Mucosa of gallbladder (tissue), 1 donor: ENCODE measurements around the gene MKRN2. TPM values are rescaled to one million over a fixed set of nuclear protein-coding genes. Genes with fewer than 3 reads are reported as not detected.

Experiments
- DNase-seq: peaks from one replicate; pipeline ENCODE4 v3.0.0-alpha.2; 2020; ENCODE audit warnings: low spot score
- total RNA-seq: library from RNA; stranded (reverse); gene quantifications from one replicate; pipeline ENCODE4 v1.2.1, GENCODE V29; 2021
- donor health status: DM: no; HTN: no; CAD: no.

MKRN2 gene
- total RNA-seq, 1 donor from 2014 or later: 24.5 TPM

- no peak for DNase-seq
Observed at GRCh38 chr3:12553921-12554391, 2.9 kb upstream of the MKRN2 start.

GRCh38 chr3:12556314-12556689, 585 bp upstream of the MKRN2 start:
- DNase-seq: no peak

GRCh38 chr3:12557473-12558100, 700 bp downstream of the MKRN2 start:
- DNase-seq: no peak

- no peak for DNase-seq
Observed at GRCh38 chr3:12558706-12559105, 1.8 kb downstream of the MKRN2 start.

GRCh38 chr3:12559520-12559919, 2.6 kb downstream of the MKRN2 start:
- no peak for DNase-seq

- no peak for DNase-seq
Observed at GRCh38 chr3:12560505-12561190, 3.8 kb downstream of the MKRN2 start.

- no peak for DNase-seq
Observed at GRCh38 chr3:12561397-12561796, 4.5 kb downstream of the MKRN2 start.

GRCh38 chr3:12562451-12562850, 5.6 kb downstream of the MKRN2 start:
- no peak for DNase-seq

- no peak for DNase-seq
Observed at GRCh38 chr3:12566976-12567375, 10.1 kb downstream of the MKRN2 start.

GRCh38 chr3:12568747-12569146, 11.9 kb downstream of the MKRN2 start:
- no peak for DNase-seq

GRCh38 chr3:12569836-12570235, 12.9 kb downstream of the MKRN2 start:
- DNase-seq: no peak

GRCh38 chr3:12571986-12572385, 15.1 kb downstream of the MKRN2 start:
- no peak for DNase-seq

- no peak for DNase-seq
Observed at GRCh38 chr3:12574131-12574530, 17.2 kb downstream of the MKRN2 start.

- DNase-seq: no peak
Observed at GRCh38 chr3:12574661-12575060, 17.8 kb downstream of the MKRN2 start.

GRCh38 chr3:12577379-12577778, 20.5 kb downstream of the MKRN2 start:
- DNase-seq: no peak

GRCh38 chr3:12578742-12579141, 21.9 kb downstream of the MKRN2 start:
- no peak for DNase-seq

GRCh38 chr3:12579456-12579855, 22.6 kb downstream of the MKRN2 start:
- no peak for DNase-seq

- no peak for DNase-seq
Observed at GRCh38 chr3:12579905-12580304, 23.0 kb downstream of the MKRN2 start.

GRCh38 chr3:12582730-12583129, 25.8 kb downstream of the MKRN2 start:
- no peak for DNase-seq

GRCh38 chr3:12583280-12583679, 26.4 kb downstream of the MKRN2 start:
- DNase-seq: no peak

GRCh38 chr3:12584083-12584482, 27.2 kb downstream of the MKRN2 start:
- no peak for DNase-seq

- DNase-seq: no peak
Observed at GRCh38 chr3:12585181-12585580, 28.3 kb downstream of the MKRN2 start.

GRCh38 chr3:12585970-12586369, 29.1 kb downstream of the MKRN2 start:
- DNase-seq: no peak

- DNase-seq: no peak
Observed at GRCh38 chr3:12586403-12586802, 29.5 kb downstream of the MKRN2 start.
